GM15510 (cell line): ENCODE data around the gene PTPRN2.

Experiments used
- POLR2A ChIP-seq: IDR thresholded peaks from 3 replicates; pipeline ENCODE4 v1.6.1; 2011; ENCODE audit warnings: borderline replicate concordance; ENCODE audit not compliant: insufficient read length; ENCODE audit errors: extremely low read depth

Gene PTPRN2

GRCh38 chr7:158323741-158324396, 263.8 kb downstream of the PTPRN2 start:
- no peak for TF ChIP-seq POLR2A

- TF ChIP-seq POLR2A: no peak
Observed at GRCh38 chr7:158322616-158323530, 264.8 kb downstream of the PTPRN2 start.

GRCh38 chr7:158321936-158322615, 265.5 kb downstream of the PTPRN2 start:
- no peak for TF ChIP-seq POLR2A

- no peak for TF ChIP-seq POLR2A
Observed at GRCh38 chr7:158321056-158321700, 266.4 kb downstream of the PTPRN2 start.

GRCh38 chr7:158320328-158320727, 267.3 kb downstream of the PTPRN2 start:
- no peak for TF ChIP-seq POLR2A

- TF ChIP-seq POLR2A: no peak
Observed at GRCh38 chr7:158318511-158318913, 269.1 kb downstream of the PTPRN2 start.

GRCh38 chr7:158317238-158318205, 270.1 kb downstream of the PTPRN2 start:
- no peak for TF ChIP-seq POLR2A

GRCh38 chr7:158316466-158317031, 271.1 kb downstream of the PTPRN2 start:
- no peak for TF ChIP-seq POLR2A

GRCh38 chr7:158315881-158316280, 271.7 kb downstream of the PTPRN2 start:
- TF ChIP-seq POLR2A: no peak

- no peak for TF ChIP-seq POLR2A
Observed at GRCh38 chr7:158315326-158315725, 272.3 kb downstream of the PTPRN2 start.

GRCh38 chr7:158314394-158314793, 273.2 kb downstream of the PTPRN2 start:
- no peak for TF ChIP-seq POLR2A

GRCh38 chr7:158313931-158314330, 273.7 kb downstream of the PTPRN2 start:
- TF ChIP-seq POLR2A: no peak

- no peak for TF ChIP-seq POLR2A
Observed at GRCh38 chr7:158312789-158313188, 274.8 kb downstream of the PTPRN2 start.

GRCh38 chr7:158311791-158312190, 275.8 kb downstream of the PTPRN2 start:
- no peak for TF ChIP-seq POLR2A
